B cell (primary cell): ENCODE measurements around the gene SLA2. TPM values are rescaled to one million over a fixed set of nuclear protein-coding genes. Genes with fewer than 3 reads are reported as not detected.

ENCODE experiments used
- ATAC-seq: fragments of 200-7000 bp; cut with Tn5 transposase; one replicate; pipeline ENCODE4 v1.10.0; 2021; ENCODE audit warnings: low read depth, mild to moderate bottlenecking, moderate number of reproducible peaks, moderate library complexity
- CTCF ChIA-PET: fragments of 350-600 bp; sonication (Branson Sonifier 250); formaldehyde crosslinking; loops from one replicate; lab custom pipeline; 2021; ENCODE audit warnings: antibody characterized with exemption, inconsistent platforms; lab: Charles Lee
- POLR2A ChIA-PET: fragments of 350-600 bp; sonication (Branson Sonifier 250); formaldehyde crosslinking; loops from one replicate; lab custom pipeline; 2021; ENCODE audit warnings: antibody characterized with exemption; lab: Charles Lee
- DNase-seq: peaks from one replicate; pipeline ENCODE4 v3.0.0; 2013
- H2AFZ ChIP-seq: 2 replicates; pipeline ENCODE4 v1.6.1; 2012; ENCODE audit warnings: mild to moderate bottlenecking, low read depth, low read length; ENCODE audit not compliant: insufficient read depth, poor library complexity, severe bottlenecking
- H3K27ac ChIP-seq, 2 donors: 1 replicate in 1 of 2; 2 replicates in 1 of 2; pipeline ENCODE4 v1.5.1; 2012 to 2013; ENCODE audit warnings: low read length in 2 of 2, mild to moderate bottlenecking in 2 of 2, moderate library complexity in 1 of 2
- H3K27me3 ChIP-seq, 4 experiments: fragments of 200-600 bp in 1 of 4; sonication (generic) in 1 of 4; replicated peaks in 1 of 4; 1 replicate in 2 of 4; 2 replicates in 2 of 4; pipeline versions ENCODE4 v1.6.1 to v1.7.0; 2013 to 2016; ENCODE audit warnings: low read length in 3 of 4, mild to moderate bottlenecking in 2 of 4, mixed read lengths in 1 of 4, moderate library complexity in 1 of 4; ENCODE audit not compliant: insufficient read depth in 4 of 4, control insufficient read depth in 3 of 4; ENCODE audit errors: control extremely low read depth in 1 of 4
- H3K36me3 ChIP-seq, 2 experiments: replicated peaks in 1 of 2; 1 replicate in 1 of 2; 2 replicates in 1 of 2; pipeline versions ENCODE4 v1.6.1 to v1.7.1; 2013; ENCODE audit warnings: low read length in 1 of 2; ENCODE audit not compliant: insufficient read depth in 2 of 2, control insufficient read depth in 1 of 2; ENCODE audit errors: control extremely low read depth in 1 of 2, extremely low read depth in 1 of 2
- H3K4me1 ChIP-seq, 2 donors: fragments of 200-600 bp in 1 of 2; sonication (generic) in 1 of 2; 1 replicate in 1 of 2; 2 replicates in 1 of 2; pipeline versions ENCODE4 v1.5.1 to v1.6.1; 2013 to 2017; ENCODE audit warnings: low read length in 2 of 2; ENCODE audit not compliant: control insufficient read depth in 2 of 2, insufficient read depth in 2 of 2
- H3K4me2 ChIP-seq: replicated peaks from 2 replicates; pipeline ENCODE3; 2012; ENCODE audit warnings: mild to moderate bottlenecking, low read depth, low read length; ENCODE audit not compliant: poor library complexity, severe bottlenecking
- H3K4me3 ChIP-seq, 5 experiments: fragments of 200-600 bp in 1 of 5; sonication (generic) in 1 of 5; 1 replicate in 3 of 5; 2 replicates in 2 of 5; pipeline versions ENCODE4 v1.5.1 to v1.7.0; 2011 to 2016; ENCODE audit warnings: low read length in 4 of 5, mild to moderate bottlenecking in 4 of 5, low read depth in 2 of 5, control low read depth in 1 of 5, moderate library complexity in 1 of 5; ENCODE audit not compliant: insufficient read depth in 1 of 5; ENCODE audit errors: control extremely low read depth in 1 of 5, extremely low read depth in 1 of 5
- H3K79me2 ChIP-seq: fragments of 200-600 bp; sonication (generic); one replicate; pipeline ENCODE4 v1.6.0; 2016; ENCODE audit warnings: low read length; ENCODE audit not compliant: control insufficient read depth, insufficient read depth
- H3K9ac ChIP-seq: fragments of 200-600 bp; sonication (generic); 2 replicates; pipeline ENCODE4 v1.6.1; 2017; ENCODE audit warnings: mild to moderate bottlenecking, low read length, moderate library complexity
- H3K9me3 ChIP-seq, 3 donors: one replicate each; pipeline versions ENCODE4 v1.6.1 to v1.7.1; 2013; ENCODE audit warnings: low read length in 2 of 3; ENCODE audit not compliant: control insufficient read depth in 2 of 3, insufficient read depth in 1 of 3; ENCODE audit errors: control extremely low read depth in 1 of 3
- H4K20me1 ChIP-seq: 2 replicates; pipeline ENCODE4 v1.6.0; 2012; ENCODE audit warnings: mild to moderate bottlenecking, low read length; ENCODE audit not compliant: insufficient read depth, control insufficient read depth, poor library complexity, severe bottlenecking
- H3K27ac Mint-ChIP-seq: one replicate; pipeline ENCODE4 v1.8.0; 2021; ENCODE audit warnings: mixed read lengths
- H3K27me3 Mint-ChIP-seq: one replicate; pipeline ENCODE4 v1.8.0; 2021; ENCODE audit warnings: mixed read lengths
- H3K4me1 Mint-ChIP-seq: one replicate; pipeline ENCODE4 v1.8.0; 2021; ENCODE audit warnings: mixed read lengths
- H3K4me3 Mint-ChIP-seq: one replicate; pipeline ENCODE4 v1.8.0; 2021; ENCODE audit warnings: mixed read lengths
- H3K9me3 Mint-ChIP-seq: one replicate; pipeline ENCODE4 v1.8.0; 2022; ENCODE audit warnings: mixed read lengths; ENCODE audit not compliant: insufficient read depth
- EZH2 ChIP-seq: IDR thresholded peaks from 2 replicates; pipeline ENCODE4 v1.6.1; 2012; ENCODE audit warnings: borderline replicate concordance, low read depth, mild to moderate bottlenecking, moderate library complexity, low read length; ENCODE audit not compliant: insufficient read depth, poor library complexity, severe bottlenecking
- WGBS: methylation state at CpG from one replicate; pipeline ENCODE4 v1.1.5; 2013; ENCODE audit warnings: missing lambda C conversion rate; ENCODE audit not compliant: insufficient coverage; 5-methylcytosine and 5-hydroxymethylcytosine counted together
- intact Hi-C: fragments of 100-400 bp; cut with micrococcal nuclease; formaldehyde crosslinking; loops from one replicate; pipeline ENCODE4 v1.10.0; 2022
- polyA plus RNA-seq: library from polyadenylated mRNA; depleted of rRNA; stranded (reverse); fragments of >200 nt; gene quantifications from 2 replicates; pipeline ENCODE4 v1.2.3, GENCODE V29; 2012
- total RNA-seq, 2 donors: library from RNA; stranded (reverse); fragments of 120-200 nt in 1 of 2; gene quantifications; 1 replicate in 1 of 2; 2 replicates in 1 of 2; pipeline versions ENCODE4 v1.2.3 to v1.2.4, GENCODE V29; 2013 to 2022
- TF ChIP-seq, protein P1 (sequence below): fragments of 200-600 bp; IDR thresholded peaks from one replicate; pipeline ENCODE4 v1.8.0; 2022; ENCODE audit warnings: antibody characterized with exemption, mild to moderate bottlenecking

The SLA2 gene
- total and polyA plus RNA-seq, 2 donors (not counting 1 experiment from before 2014, with no cell fraction given) = 0.73 to 0.76 TPM

DNA sequence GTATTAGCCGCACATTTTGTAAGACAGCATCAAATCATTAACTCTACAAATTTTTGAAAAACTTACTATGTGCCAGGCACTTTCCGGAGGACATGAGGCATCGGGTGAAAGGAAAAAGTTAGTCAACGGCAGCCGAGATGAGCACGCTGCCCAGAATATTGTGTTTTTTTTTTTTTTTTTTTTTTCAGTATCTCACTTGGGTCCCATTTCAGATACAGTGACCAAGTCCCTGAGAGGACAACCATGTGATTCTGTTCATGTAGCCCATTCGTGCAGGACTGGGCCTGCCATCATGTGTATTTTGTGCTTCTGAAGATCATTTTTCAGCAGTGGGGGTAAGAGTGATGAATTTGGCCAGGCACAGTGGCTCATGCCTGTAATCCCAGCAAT is 1.3 kb downstream of the SLA2 start:
- no peak for DNase-seq

DNA sequence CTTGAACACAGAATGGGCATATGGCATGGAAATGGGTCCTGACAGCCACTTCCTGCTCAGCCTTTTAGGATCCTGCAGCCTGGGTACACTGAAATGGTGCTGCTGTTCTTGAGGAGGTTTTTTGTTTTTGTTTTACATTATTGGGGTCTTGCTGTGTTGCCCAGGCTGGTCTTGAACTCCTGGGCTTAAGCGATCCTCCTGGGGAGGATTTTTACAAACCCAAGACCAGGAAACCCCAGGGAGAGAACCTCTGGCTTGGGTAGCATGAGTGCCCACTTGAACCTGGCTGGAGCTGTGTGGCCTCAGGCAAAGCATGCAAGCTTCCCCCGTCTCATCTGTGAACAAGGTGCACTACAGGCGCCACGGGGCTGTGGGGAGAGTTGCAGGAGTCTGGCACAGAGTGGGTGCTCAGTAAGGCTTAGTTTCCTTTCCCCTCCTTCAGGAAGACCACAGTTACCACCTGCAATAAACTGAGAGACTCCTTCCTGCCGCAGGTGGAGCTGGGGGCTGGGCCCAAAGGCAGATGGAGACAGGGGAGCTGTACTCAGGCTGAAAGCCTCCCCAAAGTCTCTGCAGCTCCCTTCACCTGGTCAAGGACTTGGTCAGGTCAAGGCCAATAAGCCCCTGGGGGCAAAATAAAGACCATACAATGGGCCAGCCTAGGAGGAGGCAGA is 1.8 kb downstream of the SLA2 start:
- DNase-seq (no peak), ATAC-seq (no peak)
- Histone ChIP-seq H3K27me3 (no peaks in the 10 kb centered on the region), H3K27ac (no peak overlapping the region), H3K79me2 (no peaks in the 10 kb centered on the region), H2AFZ (no peak overlapping the region), H3K9me3 (no peaks in the 10 kb centered on the region), H3K4me3 (no peak overlapping the region), H4K20me1 (no peaks in the 10 kb centered on the region), H3K4me1 (peaks cover 9 to 13% of the 10 kb centered on the region in 2 donors), H3K4me2 (peak overlapping the region; percentile 25), H3K9ac (no peak overlapping the region), H3K36me3 (no peaks in the 10 kb centered on the region)
- POLR2A ChIA-PET = no interaction called here
- Mint-ChIP-seq H3K4me3 (no peak overlapping the region), H3K27ac (peak overlapping the region; percentile 37), H3K9me3 (no peaks in the 10 kb centered on the region), H3K27me3 (no peaks in the 10 kb centered on the region), H3K4me1 (peaks cover 27% of the 10 kb centered on the region)
- WGBS = 92% methylated on average over 1 of the region's 5 CpGs
- intact Hi-C loops = no loop called here
- CTCF ChIA-PET = interaction anchor here (0.9 kb wide), 2 partner anchors 22 to 244 kb away, joined by 3 to 4 read pairs; no protein-coding TSS in a partner anchor
- no peak for TF ChIP-seq EZH2
- TF ChIP-seq, protein P1, sequence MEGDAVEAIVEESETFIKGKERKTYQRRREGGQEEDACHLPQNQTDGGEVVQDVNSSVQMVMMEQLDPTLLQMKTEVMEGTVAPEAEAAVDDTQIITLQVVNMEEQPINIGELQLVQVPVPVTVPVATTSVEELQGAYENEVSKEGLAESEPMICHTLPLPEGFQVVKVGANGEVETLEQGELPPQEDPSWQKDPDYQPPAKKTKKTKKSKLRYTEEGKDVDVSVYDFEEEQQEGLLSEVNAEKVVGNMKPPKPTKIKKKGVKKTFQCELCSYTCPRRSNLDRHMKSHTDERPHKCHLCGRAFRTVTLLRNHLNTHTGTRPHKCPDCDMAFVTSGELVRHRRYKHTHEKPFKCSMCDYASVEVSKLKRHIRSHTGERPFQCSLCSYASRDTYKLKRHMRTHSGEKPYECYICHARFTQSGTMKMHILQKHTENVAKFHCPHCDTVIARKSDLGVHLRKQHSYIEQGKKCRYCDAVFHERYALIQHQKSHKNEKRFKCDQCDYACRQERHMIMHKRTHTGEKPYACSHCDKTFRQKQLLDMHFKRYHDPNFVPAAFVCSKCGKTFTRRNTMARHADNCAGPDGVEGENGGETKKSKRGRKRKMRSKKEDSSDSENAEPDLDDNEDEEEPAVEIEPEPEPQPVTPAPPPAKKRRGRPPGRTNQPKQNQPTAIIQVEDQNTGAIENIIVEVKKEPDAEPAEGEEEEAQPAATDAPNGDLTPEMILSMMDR = no peak

More for the DNA sequence above, 1.3 kb downstream of the SLA2 start:
- no peak for TF ChIP-seq EZH2
- TF ChIP-seq, protein P1 = no peak
- Histone ChIP-seq H3K36me3 (no peaks in the 10 kb centered on the region), H3K9me3 (no peaks in the 10 kb centered on the region), H3K4me3 (no peak overlapping the region), H3K27me3 (no peaks in the 10 kb centered on the region), H4K20me1 (no peaks in the 10 kb centered on the region), H3K4me2 (no peak overlapping the region), H3K4me1 (peaks cover 9 to 13% of the 10 kb centered on the region in 2 donors), H3K27ac (no peak overlapping the region), H3K9ac (no peak overlapping the region), H2AFZ (no peak overlapping the region), H3K79me2 (no peaks in the 10 kb centered on the region)
- no peak overlapping the region for H3K27ac Mint-ChIP-seq
- ChIA-PET CTCF (interaction anchor here (0.9 kb wide), 2 partner anchors 22 to 243 kb away, joined by 3 to 4 read pairs; no protein-coding TSS in a partner anchor), POLR2A (no interaction called here)
- H3K9me3 Mint-ChIP-seq = no peaks in the 10 kb centered on the region
- WGBS = 95% methylated on average over 7 of the region's 7 CpGs
- peaks cover 27% of the 10 kb centered on the region for H3K4me1 Mint-ChIP-seq
- H3K27me3 Mint-ChIP-seq = no peaks in the 10 kb centered on the region
- no peak for ATAC-seq
- no peak overlapping the region for H3K4me3 Mint-ChIP-seq
- intact Hi-C loops = no loop called here
